ENCODE measurements around the gene STX10.

GRCh38 chr19:13115936-13116281 is 34.3 kb downstream of the STX10 start:
- TF ChIP-seq EZH2 (IDR thresholded peaks at IDR 0.05), result no peak
- no peak for TF ChIP-seq CTCF (IDR thresholded peaks at IDR 0.05)
- TF ChIP-seq EZH2phosphoT487 (IDR thresholded peaks at IDR 0.05), result no peak
